Activated naive CD8-positive, alpha-beta T cell treated with anti-CD3 and anti-CD28 coated beads, Interleukin-2, amount 50 U/mL, for 16 hours (primary cell): ENCODE results near the gene TEAD4.

ENCODE experiments used
- DNase-seq: peaks from one replicate; pipeline ENCODE4 v3.0.0-alpha.2; 2020; ENCODE audit warnings: low read depth, low spot score

The TEAD4 gene

GRCh38 chr12:3081091-3081490, 121.9 kb downstream of the TEAD4 start:
- DNase-seq = no peak

GRCh38 chr12:3081886-3082285, 122.7 kb downstream of the TEAD4 start:
- no peak for DNase-seq

GRCh38 chr12:3083241-3083920, 124.2 kb downstream of the TEAD4 start:
- DNase-seq = no peak

GRCh38 chr12:3083921-3084347, 124.7 kb downstream of the TEAD4 start:
- DNase-seq = no peak

- no peak for DNase-seq
Observed at GRCh38 chr12:3084742-3085141, 125.5 kb downstream of the TEAD4 start.

- no peak for DNase-seq
Observed at GRCh38 chr12:3085341-3086139, 126.3 kb downstream of the TEAD4 start.

GRCh38 chr12:3086211-3086610, 127.0 kb downstream of the TEAD4 start:
- no peak for DNase-seq

GRCh38 chr12:3086729-3087323, 127.6 kb downstream of the TEAD4 start:
- no peak for DNase-seq

- no peak for DNase-seq
Observed at GRCh38 chr12:3087758-3088650, 128.8 kb downstream of the TEAD4 start.

GRCh38 chr12:3089588-3089987, 130.4 kb downstream of the TEAD4 start:
- no peak for DNase-seq
